Measurements from ENCODE around the gene RAX2.

Gene RAX2

GRCh38 chr19:3730457-3730958 is 41.5 kb downstream of the RAX2 start:
- no peak for DNase-seq (ENCODE audit: low spot score)

- no peak for DNase-seq (ENCODE audit: low spot score)
These were observed 46.3 kb downstream of the RAX2 start for GRCh38 chr19:3725640-3726310.

GRCh38 chr19:3725121-3725520 is 46.9 kb downstream of the RAX2 start:
- no peak for DNase-seq (ENCODE audit: low spot score)

- no peak for DNase-seq (ENCODE audit: low spot score)
These were observed 48.1 kb downstream of the RAX2 start for GRCh38 chr19:3723883-3724282.

- DNase-seq (ENCODE audit: low spot score): no peak
These were observed 48.9 kb downstream of the RAX2 start for GRCh38 chr19:3723110-3723488.

- no peak for DNase-seq (ENCODE audit: low spot score)
These were observed 49.5 kb downstream of the RAX2 start for GRCh38 chr19:3722443-3723109.

GRCh38 chr19:3721887-3722442 is 50.1 kb downstream of the RAX2 start:
- no peak for DNase-seq (ENCODE audit: low spot score)

GRCh38 chr19:3721131-3721886 is 50.7 kb downstream of the RAX2 start:
- peak; percentile 76 for DNase-seq (ENCODE audit: low spot score)

GRCh38 chr19:3720349-3720917 is 51.6 kb downstream of the RAX2 start:
- no peak for DNase-seq (ENCODE audit: low spot score)

- DNase-seq (ENCODE audit: low spot score): no peak
These were observed 52.2 kb downstream of the RAX2 start for GRCh38 chr19:3719868-3720267.
